HL-60/S4 (cell line): Measurements from ENCODE around the gene SLC8A1.

Source experiments
- in situ Hi-C: fragments of 300-500 bp; cut with MboI; formaldehyde crosslinking; loops from 2 replicates; pipeline ENCODE4 v1.14.3; 2022; ENCODE audit warnings: low sequenced_read_pairs

Gene SLC8A1

DNA sequence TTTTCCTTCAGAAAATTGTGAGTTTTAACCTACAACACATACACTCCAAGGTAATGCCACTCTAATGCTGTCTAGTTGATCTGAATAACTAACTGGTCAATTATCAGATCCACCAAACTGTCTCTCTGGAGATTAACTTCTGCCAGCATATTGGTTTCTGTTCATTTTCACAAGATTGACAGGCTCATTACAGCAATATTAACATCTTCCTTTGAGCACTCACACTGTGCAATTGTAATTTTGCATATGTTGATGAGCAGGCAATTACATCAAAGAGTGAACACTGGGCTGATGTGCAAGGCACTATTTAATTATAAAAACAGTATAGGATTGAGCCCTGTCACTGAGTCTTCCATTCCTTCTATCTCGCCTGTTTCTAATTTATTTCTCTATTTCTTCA is 197.3 kb downstream of the SLC8A1 start:
- in situ Hi-C loops, result no loop called here

DNA sequence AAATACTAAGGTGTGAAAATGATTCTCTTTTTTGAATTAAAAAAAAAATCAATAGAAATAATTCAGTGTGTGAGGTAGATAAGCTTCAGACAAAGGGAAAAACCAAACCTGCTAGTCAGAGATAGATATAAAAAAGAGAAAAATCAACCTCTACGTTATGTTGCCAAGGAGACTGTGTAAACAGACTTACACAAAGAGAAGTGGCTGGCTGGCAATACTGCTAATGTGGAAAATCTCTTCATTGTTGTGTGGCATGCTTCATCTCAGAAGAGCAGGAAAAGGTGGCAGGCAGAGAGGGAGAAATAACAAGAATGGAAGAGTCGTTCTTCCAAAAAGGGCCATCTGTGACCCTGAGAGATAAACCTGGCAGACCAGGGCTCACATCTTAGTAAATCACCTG is 200.8 kb downstream of the SLC8A1 start:
- in situ Hi-C loops, result no loop called here

DNA sequence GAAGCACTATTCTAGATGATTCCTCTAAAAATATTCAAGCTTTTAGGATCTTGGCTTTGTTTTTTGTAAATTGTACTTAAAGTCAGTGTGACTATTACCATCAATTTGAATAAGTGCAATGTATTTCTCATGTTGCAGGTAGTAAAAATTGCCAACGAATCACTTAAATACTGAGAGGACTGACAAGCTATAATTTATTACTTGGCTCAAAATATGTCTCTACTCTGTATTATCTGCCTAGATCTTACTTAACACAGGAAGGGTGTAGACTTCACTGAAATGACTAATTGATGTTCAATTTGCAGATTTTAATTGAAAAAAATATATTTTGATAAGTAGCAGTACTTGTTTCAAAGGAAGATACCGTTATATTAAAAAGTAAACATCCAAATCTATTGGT is 202.3 kb downstream of the SLC8A1 start:
- in situ Hi-C loops, result loop anchor here (25.0 kb wide), 1 partner anchor 337 kb away; no protein-coding TSS in a partner anchor

DNA sequence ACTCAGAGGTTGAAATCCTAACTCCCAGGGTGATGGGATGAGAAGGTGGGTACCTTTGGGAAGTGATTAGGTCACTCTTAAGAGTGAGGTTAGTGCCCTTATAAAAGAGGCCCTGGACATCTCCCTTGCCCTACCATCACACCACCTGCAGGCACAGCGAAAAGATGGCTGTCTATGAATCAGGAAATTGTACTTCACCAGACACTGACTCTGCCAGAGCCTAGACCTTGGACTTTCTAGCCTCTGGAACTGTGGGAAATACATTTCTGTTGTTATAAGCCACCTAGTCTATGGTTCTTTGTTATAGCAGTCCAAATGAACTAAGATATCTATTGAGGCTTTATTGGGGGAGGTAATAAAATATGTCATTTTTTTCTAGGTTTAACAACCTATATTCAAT is 203.6 kb downstream of the SLC8A1 start:
- in situ Hi-C loops, result loop anchor here (25.0 kb wide), 1 partner anchor 336 kb away; no protein-coding TSS in a partner anchor

- in situ Hi-C loops, result loop anchor here (25.0 kb wide), 1 partner anchor 332 kb away; no protein-coding TSS in a partner anchor
These were observed 207.2 kb downstream of the SLC8A1 start for GRCh38 chr2:40244675-40245074.

- in situ Hi-C loops, result loop anchor here (25.0 kb wide), 1 partner anchor 332 kb away; no protein-coding TSS in a partner anchor
These were observed 207.6 kb downstream of the SLC8A1 start for GRCh38 chr2:40244251-40244650.

DNA sequence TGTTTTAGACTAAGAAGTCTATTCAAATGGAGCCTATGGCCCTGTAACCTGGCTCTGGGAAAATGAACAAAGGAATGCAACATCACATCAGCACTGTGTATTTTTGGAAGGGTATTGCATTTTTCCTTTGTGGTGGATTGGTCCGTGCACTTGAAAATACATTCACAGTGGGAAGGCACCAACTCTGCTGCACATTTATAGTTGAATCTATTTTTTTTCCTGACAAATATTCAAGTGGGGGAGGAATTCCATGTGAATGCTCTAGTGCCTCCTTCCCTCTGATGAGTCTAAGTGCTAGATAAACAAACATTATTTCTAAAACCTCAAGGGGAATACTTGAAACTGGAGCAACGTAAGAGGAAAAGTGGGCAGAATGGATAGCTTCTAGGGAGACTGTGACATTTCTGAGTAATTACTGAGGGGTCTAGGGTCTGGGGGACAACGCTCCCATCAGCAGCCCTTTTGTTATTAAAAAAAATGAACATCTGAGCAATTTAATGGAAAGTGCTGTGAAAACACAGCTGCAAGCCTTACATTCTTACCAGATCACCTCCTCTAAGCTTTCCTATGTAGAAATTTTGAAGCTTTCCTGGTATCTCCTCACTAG is 208.2 kb downstream of the SLC8A1 start:
- in situ Hi-C loops, result loop anchor here (25.0 kb wide), 1 partner anchor 331 kb away; no protein-coding TSS in a partner anchor

DNA sequence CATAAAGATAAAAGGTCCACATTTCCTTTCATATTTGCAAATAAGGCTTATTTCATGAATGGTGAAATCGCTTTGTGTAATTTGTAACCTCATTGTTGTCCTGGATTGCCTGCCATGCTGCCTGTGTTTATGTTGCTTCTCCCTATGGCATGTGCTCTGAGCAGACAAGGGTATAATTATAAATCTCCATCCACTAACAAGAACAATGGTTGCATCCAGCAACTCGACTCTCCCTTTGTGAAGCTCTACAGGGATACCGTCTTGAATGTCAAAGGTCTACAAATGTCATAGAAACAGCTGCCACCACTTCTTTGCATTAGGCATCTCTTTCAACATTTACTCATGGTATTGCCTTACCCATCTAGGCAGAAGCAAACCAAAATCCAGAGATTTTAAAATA is 209.6 kb downstream of the SLC8A1 start:
- in situ Hi-C loops, result loop anchor here (25.0 kb wide), 1 partner anchor 330 kb away; no protein-coding TSS in a partner anchor

DNA sequence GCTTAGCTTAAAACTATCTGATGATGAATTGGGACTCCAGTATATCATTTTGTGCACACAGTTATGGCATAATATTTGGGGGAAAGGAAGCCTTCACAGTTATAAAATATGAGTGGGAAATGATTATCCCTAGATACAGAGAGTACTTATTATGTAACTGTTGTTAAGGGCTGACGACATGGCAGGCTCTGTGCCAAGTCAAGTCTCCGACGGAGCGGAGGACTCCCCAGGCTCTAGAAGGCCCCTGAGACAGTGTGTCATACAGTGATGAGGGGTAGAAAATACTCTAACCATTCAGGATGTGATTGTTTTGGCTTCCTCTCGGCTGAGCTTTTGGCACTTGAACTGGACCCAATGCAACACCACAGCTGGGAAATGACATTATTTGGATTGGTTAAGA is 211.8 kb downstream of the SLC8A1 start:
- in situ Hi-C loops, result loop anchor here (25.0 kb wide), 1 partner anchor 328 kb away; no protein-coding TSS in a partner anchor

DNA sequence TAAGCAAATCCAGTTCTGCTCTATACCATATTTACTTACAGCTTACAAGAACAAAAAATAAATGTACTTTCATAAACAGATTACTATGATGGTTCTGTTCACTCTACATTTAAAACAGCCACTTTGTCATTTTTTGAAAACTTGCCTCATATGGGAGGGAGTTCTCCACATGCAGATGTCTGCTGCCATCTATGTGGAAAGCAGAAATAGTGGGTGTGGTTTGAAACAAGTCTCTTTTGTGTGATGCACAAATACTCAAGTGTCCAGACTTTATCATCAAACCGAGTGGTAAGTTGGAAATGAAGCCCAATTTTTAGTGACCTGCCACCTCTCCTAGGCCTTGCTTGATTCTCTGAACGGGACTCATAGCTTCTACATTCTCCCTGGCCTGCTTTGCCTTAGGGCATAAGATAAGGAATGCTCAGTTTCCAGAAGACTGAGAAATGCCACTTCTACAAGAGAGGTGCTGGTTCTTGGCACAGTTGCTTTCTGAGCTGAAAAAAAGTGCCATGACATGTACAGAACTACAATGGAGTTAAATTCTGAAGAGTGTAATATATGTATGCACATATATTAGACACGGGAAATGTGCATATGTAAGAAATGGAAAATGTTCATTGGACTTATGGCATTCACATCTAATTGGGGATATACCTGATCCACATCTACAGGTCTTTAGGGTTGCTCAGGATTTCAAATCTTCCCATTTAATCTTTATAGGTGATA is 221.0 kb downstream of the SLC8A1 start:
- in situ Hi-C loops, result loop anchor here (25.0 kb wide), 1 partner anchor 319 kb away; no protein-coding TSS in a partner anchor

DNA sequence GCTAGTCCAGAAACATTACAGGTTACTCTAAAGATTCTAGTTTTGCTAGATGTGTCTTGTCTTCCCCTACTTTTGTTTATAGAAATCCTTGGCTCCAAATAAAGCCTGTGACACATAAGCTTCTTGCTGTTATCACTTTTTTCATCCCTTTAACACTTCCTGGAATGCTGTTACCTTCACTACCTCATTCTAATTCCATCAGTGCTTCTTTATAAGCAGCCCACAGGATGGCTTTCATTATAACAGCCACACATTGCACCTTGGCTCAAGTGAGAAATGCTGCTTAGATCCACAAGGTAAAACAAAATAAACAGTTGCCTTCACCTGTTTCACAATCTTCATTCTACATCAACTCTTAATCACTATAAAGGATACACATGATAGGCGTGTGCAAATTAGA is 221.7 kb downstream of the SLC8A1 start:
- in situ Hi-C loops, result loop anchor here (25.0 kb wide), 1 partner anchor 318 kb away; no protein-coding TSS in a partner anchor

DNA sequence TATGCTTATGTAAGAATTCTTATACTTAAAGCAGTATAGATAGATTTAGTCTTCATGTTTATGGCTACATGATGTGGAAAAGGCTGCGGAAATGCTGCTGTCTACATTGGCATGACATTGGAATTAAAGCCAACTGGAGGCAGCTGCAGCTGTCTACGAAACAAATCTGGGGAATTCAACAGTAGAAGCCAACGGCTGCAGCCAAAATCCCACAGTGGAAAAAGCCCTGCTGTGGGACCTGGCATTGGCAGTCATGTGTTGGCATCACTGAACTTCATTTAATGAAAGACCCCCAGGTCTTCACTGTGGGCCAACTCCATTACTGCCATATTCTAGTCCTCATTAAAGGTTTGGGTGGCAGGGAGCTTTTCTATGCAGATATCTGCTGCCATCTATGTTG is 223.6 kb downstream of the SLC8A1 start:
- in situ Hi-C loops, result loop anchor here (25.0 kb wide), 1 partner anchor 316 kb away; no protein-coding TSS in a partner anchor

GRCh38 chr2:40227210-40227609 is 224.7 kb downstream of the SLC8A1 start:
- in situ Hi-C loops, result loop anchor here (25.0 kb wide), 1 partner anchor 315 kb away; no protein-coding TSS in a partner anchor

DNA sequence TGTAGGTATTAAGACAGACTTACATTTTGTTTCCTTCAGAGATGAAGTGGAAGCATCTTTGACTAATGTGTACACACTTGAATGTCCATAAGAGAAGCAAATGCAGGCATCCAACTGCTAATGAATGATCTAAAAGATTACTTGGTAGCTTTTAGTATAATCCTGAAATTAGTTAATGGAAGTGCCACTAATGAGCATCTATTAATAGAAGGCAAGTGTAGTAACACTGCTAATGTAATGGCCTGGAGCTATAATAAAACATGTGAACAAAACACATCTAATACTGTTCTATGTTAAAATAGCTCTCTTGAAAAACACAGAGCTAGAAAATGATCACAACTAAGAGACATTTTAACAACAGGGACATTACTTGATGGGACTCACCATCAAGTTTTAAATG is 225.3 kb downstream of the SLC8A1 start:
- in situ Hi-C loops, result loop anchor here (25.0 kb wide), 1 partner anchor 314 kb away; no protein-coding TSS in a partner anchor

GRCh38 chr2:40225670-40226210 is 226.2 kb downstream of the SLC8A1 start:
- in situ Hi-C loops, result loop anchor here (25.0 kb wide), 1 partner anchor 313 kb away; no protein-coding TSS in a partner anchor

DNA sequence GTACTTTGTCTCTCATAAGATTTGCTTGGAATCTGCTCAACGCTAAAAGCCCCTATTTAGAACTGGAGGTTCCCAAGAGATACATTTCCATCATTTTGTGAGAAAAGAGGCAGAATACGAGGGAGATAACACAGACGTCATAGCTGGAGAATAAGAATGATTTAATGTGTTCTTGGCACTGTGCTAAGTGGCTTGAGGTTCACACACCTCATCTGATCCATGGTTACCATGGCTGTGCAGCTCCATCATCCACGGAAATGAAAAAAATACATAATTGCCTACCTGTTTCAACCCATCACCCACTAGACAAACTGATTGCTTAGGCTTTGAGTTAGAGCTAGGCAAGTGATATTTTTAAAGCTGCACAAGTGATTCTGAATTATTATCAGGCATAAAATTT is 227.6 kb downstream of the SLC8A1 start:
- in situ Hi-C loops, result no loop called here

GRCh38 chr2:40220177-40220925 is 231.5 kb downstream of the SLC8A1 start:
- in situ Hi-C loops, result no loop called here

DNA sequence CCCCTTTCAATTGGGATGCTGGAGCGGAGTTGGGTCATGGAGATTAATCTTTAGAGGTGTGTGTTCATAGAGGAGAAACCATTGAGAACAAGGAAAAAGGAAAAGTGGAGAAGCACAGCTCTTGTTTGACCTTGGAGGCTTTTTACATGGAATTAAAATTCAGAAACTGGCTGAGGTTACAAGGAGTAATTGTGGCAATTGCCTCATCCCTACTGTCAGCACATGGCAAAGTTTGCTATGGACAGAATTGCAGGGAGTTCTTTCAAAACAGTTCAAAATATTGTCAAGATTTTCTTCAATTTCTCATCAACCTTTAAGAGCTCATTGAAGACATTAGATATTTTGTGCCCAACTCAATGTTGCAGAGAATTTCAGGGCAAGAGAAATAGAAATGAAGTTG is 232.7 kb downstream of the SLC8A1 start:
- in situ Hi-C loops, result no loop called here

DNA sequence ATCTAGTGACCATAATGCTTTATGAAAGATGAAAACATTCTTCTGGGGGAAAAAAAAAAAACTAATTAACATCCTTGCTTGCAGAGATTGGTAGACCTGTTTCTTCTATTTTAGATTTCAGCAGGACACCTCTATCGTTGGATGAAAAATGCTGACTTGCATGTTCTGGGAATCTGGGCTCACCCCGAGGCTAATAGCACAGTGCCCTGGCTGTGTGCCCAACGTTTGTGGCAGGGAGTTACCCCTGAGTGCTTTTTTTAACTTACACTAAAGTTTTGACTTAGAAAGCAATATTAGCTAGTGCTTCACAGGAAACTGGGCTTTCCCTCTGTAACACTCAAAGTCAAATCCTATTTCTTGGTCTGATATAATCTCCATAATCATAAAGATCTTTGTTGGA is 233.2 kb downstream of the SLC8A1 start:
- in situ Hi-C loops, result no loop called here

- in situ Hi-C loops, result no loop called here
These were observed 238.3 kb downstream of the SLC8A1 start for GRCh38 chr2:40213619-40214018.

- in situ Hi-C loops, result no loop called here
These were observed 238.8 kb downstream of the SLC8A1 start for GRCh38 chr2:40213071-40213470.
